ENCODE results near the gene CADM2.

CADM2 gene

GRCh38 chr3:85355572-85355971, 396.8 kb downstream of the CADM2 start:
- TF ChIP-seq CTCF (IDR thresholded peaks at IDR 0.05): no peak

GRCh38 chr3:85360742-85361387, 402.1 kb downstream of the CADM2 start:
- TF ChIP-seq CTCF (IDR thresholded peaks at IDR 0.05): peak; percentile 90

- no peak for TF ChIP-seq CTCF (IDR thresholded peaks at IDR 0.05)
Observed at GRCh38 chr3:85364296-85364909, 405.6 kb downstream of the CADM2 start.

- no peak for TF ChIP-seq CTCF (IDR thresholded peaks at IDR 0.05)
Observed at GRCh38 chr3:85370341-85370740, 411.6 kb downstream of the CADM2 start.

- no peak for TF ChIP-seq CTCF (IDR thresholded peaks at IDR 0.05)
Observed at GRCh38 chr3:85376131-85376530, 417.3 kb downstream of the CADM2 start.

- TF ChIP-seq CTCF (IDR thresholded peaks at IDR 0.05): no peak
Observed at GRCh38 chr3:85377115-85377514, 418.3 kb downstream of the CADM2 start.

GRCh38 chr3:85384372-85384771, 425.6 kb downstream of the CADM2 start:
- TF ChIP-seq CTCF (IDR thresholded peaks at IDR 0.05): no peak

All from LNCAP (cell line).